Endothelial cell of umbilical vein (primary cell): ENCODE results near the gene STK17A. TPM values are rescaled to one million over a fixed set of nuclear protein-coding genes. Genes with fewer than 3 reads are reported as not detected.
A peak's percentile ranks its signal among the peaks of the same experiment; 100 is the strongest.

Experiments used
- BruUV-seq: library from RNA; stranded (reverse); fragments of 400-500 nt; replicated peaks from 2 replicates; lab custom pipeline; 2021; lab: Mats Ljungman, UMichigan
- CTCF ChIA-PET: fragments of 300-600, 350-600 bp; sonication (Branson Sonifier 250); formaldehyde crosslinking; loops from one replicate; lab custom pipeline; 2021; ENCODE audit warnings: antibody characterized with exemption, inconsistent platforms; lab: Charles Lee
- POLR2A ChIA-PET: fragments of 300-600, 350-600 bp; sonication (Branson Sonifier 250); formaldehyde crosslinking; loops from one replicate; lab custom pipeline; 2021; ENCODE audit warnings: antibody characterized with exemption, inconsistent platforms; lab: Charles Lee
- DNase-seq: peaks from one replicate; pipeline ENCODE4 v3.0.0-alpha.2; 2011; ENCODE audit warnings: low read depth, low spot score
- FAIRE-seq: peaks from 2 replicates; lab custom pipeline; 2011; peaks lifted over from hg19 to GRCh38; lab: Jason Lieb, UNC
- H2AFZ ChIP-seq: 2 replicates; pipeline ENCODE4 v1.6.0; 2012; ENCODE audit warnings: low read depth, low read length, control low read depth, inconsistent platforms
- H3K27ac ChIP-seq: 2 replicates; pipeline ENCODE4 v1.5.1; 2011; ENCODE audit warnings: low read depth, mild to moderate bottlenecking, control low read depth, low read length, moderate library complexity; ENCODE audit not compliant: insufficient read depth
- H3K27me3 ChIP-seq, 2 experiments: 2 replicates each; pipeline versions ENCODE4 v1.6.0 to v1.6.1; 2011; ENCODE audit warnings: low read length in 2 of 2, mixed read lengths in 1 of 2; ENCODE audit not compliant: control insufficient read depth in 2 of 2, insufficient read depth in 2 of 2
- H3K36me3 ChIP-seq, 2 experiments: 2 replicates in 1 of 2; 3 replicates in 1 of 2; pipeline ENCODE4 v1.5.1; 2011; ENCODE audit warnings: low read length in 2 of 2, mild to moderate bottlenecking in 1 of 2, moderate library complexity in 1 of 2; ENCODE audit not compliant: control insufficient read depth in 2 of 2, insufficient read depth in 2 of 2; ENCODE audit errors: extremely low read depth in 1 of 2
- H3K4me1 ChIP-seq: 3 replicates; pipeline ENCODE4 v1.5.1; 2011; ENCODE audit warnings: mild to moderate bottlenecking, low read length; ENCODE audit not compliant: control insufficient read depth, insufficient read depth; ENCODE audit errors: extremely low read depth
- H3K4me2 ChIP-seq: 2 replicates; pipeline ENCODE4 v1.6.1; 2011; ENCODE audit warnings: low read length, control low read depth, mixed read lengths; ENCODE audit not compliant: insufficient read depth
- H3K4me3 ChIP-seq, 3 experiments: fragments of 200-600 bp in 1 of 3; sonication (generic), shearing (Covaris generic) in 1 of 3; replicated peaks in 1 of 3; 2 replicates each; pipeline ENCODE4 v1.5.1; 2011 to 2016; ENCODE audit warnings: control low read depth in 3 of 3, low read length in 3 of 3, mild to moderate bottlenecking in 2 of 3, inconsistent platforms in 1 of 3, low read depth in 1 of 3, moderate library complexity in 1 of 3; ENCODE audit not compliant: insufficient read depth in 1 of 3
- H3K79me2 ChIP-seq: 2 replicates; pipeline ENCODE4 v1.6.0; 2012; ENCODE audit warnings: low read length, inconsistent platforms; ENCODE audit not compliant: control insufficient read depth, insufficient read depth
- H3K9ac ChIP-seq: replicated peaks from 2 replicates; pipeline ENCODE3; 2011; ENCODE audit warnings: low read length, control low read depth; ENCODE audit not compliant: insufficient read depth; ENCODE audit errors: extremely low read depth
- H3K9me1 ChIP-seq: replicated peaks from 3 replicates; pipeline ENCODE4 v1.6.0; 2011; ENCODE audit warnings: mild to moderate bottlenecking, low read length; ENCODE audit not compliant: control insufficient read depth, insufficient read depth; ENCODE audit errors: extremely low read depth
- H3K9me3 ChIP-seq: replicated peaks from 2 replicates; pipeline ENCODE4 v1.5.1; 2012; ENCODE audit warnings: low read length, inconsistent platforms; ENCODE audit not compliant: control insufficient read depth, insufficient read depth
- H4K20me1 ChIP-seq: replicated peaks from 2 replicates; pipeline ENCODE3; 2011; ENCODE audit warnings: mild to moderate bottlenecking, low read length; ENCODE audit not compliant: control insufficient read depth, insufficient read depth; ENCODE audit errors: extremely low read depth
- EZH2 ChIP-seq: IDR thresholded peaks from 2 replicates; pipeline ENCODE4 v1.6.1; 2012; ENCODE audit warnings: borderline replicate concordance, low read depth, mild to moderate bottlenecking, moderate library complexity, low read length, inconsistent platforms; ENCODE audit not compliant: severe bottlenecking
- FOS ChIP-seq: IDR thresholded peaks from 2 replicates; pipeline ENCODE4 v1.6.1; 2011; ENCODE audit warnings: mild to moderate bottlenecking, low read length, moderate library complexity, borderline replicate concordance; ENCODE audit not compliant: insufficient read depth
- GATA2 ChIP-seq: IDR thresholded peaks from 2 replicates; pipeline ENCODE4 v1.7.0; 2011; ENCODE audit warnings: low read depth, mild to moderate bottlenecking, moderate library complexity, mixed read lengths, low read length; ENCODE audit not compliant: insufficient read length, insufficient read depth
- JUN ChIP-seq: IDR thresholded peaks from 2 replicates; pipeline ENCODE4 v1.6.1; 2011; ENCODE audit warnings: borderline replicate concordance, low read depth; ENCODE audit not compliant: insufficient read length, insufficient read depth
- MYC ChIP-seq: IDR thresholded peaks from one replicate; pipeline ENCODE4 v1.6.1; 2011; ENCODE audit warnings: mild to moderate bottlenecking, low read depth, low read length
- POLR2A ChIP-seq: IDR thresholded peaks from 2 replicates; pipeline ENCODE4 v1.6.1; 2012; ENCODE audit warnings: low read depth, mild to moderate bottlenecking, control low read depth, low read length
- POLR2AphosphoS5 ChIP-seq: IDR thresholded peaks from 2 replicates; pipeline ENCODE4 v1.6.1; 2012; ENCODE audit warnings: low read depth, mild to moderate bottlenecking, control low read depth, low read length, moderate library complexity; ENCODE audit not compliant: insufficient read depth
- dilution Hi-C: fragments of 300-500 bp; cut with MboI; formaldehyde crosslinking; loops from one replicate; pipeline ENCODE4 v1.15.0; 2019; ENCODE audit warnings: low sequenced_read_pairs; ENCODE audit not compliant: extremely low pct_ligation_motif_present
- intact Hi-C: fragments of 100-400 bp; cut with micrococcal nuclease; formaldehyde crosslinking; loops from one replicate; pipeline ENCODE4 v1.10.0; 2022
- polyA plus RNA-seq, 4 experiments: library from polyadenylated mRNA; depleted of rRNA in 3 of 4; stranded (reverse) in 3 of 4; unstranded in 1 of 4; fragments of >200 nt; gene quantifications; 2 replicates each; pipeline versions ENCODE4 v1.2.1 to v1.2.3, GENCODE V29; 2011 to 2012; ENCODE audit warnings: missing spikeins in 1 of 4
- total RNA-seq: library from RNA; stranded (reverse); gene quantifications from 2 replicates; pipeline ENCODE4 v1.2.3, GENCODE V29; 2021
- TF ChIP-seq, protein P1 (sequence below), 2 donors: IDR thresholded peaks; 1 replicate in 1 of 2; 2 replicates in 1 of 2; pipeline ENCODE4 v1.5.1; 2011; ENCODE audit warnings: low read length in 2 of 2, mild to moderate bottlenecking in 2 of 2, moderate library complexity in 2 of 2, control low read depth in 1 of 2, inconsistent platforms in 1 of 2, low read depth in 1 of 2; ENCODE audit not compliant: insufficient read depth in 1 of 2; ENCODE audit errors: extremely low read depth in 1 of 2
- TF ChIP-seq, protein P2 (sequence below): IDR thresholded peaks from 2 replicates; pipeline ENCODE4 v1.6.1; 2011; ENCODE audit not compliant: insufficient read depth, insufficient read length

Gene STK17A
- total and polyA plus RNA-seq, 2 donors (not counting 3 experiments of a cell fraction or from before 2014, with no cell fraction given) = 11.7 to 58.8 TPM

DNA sequence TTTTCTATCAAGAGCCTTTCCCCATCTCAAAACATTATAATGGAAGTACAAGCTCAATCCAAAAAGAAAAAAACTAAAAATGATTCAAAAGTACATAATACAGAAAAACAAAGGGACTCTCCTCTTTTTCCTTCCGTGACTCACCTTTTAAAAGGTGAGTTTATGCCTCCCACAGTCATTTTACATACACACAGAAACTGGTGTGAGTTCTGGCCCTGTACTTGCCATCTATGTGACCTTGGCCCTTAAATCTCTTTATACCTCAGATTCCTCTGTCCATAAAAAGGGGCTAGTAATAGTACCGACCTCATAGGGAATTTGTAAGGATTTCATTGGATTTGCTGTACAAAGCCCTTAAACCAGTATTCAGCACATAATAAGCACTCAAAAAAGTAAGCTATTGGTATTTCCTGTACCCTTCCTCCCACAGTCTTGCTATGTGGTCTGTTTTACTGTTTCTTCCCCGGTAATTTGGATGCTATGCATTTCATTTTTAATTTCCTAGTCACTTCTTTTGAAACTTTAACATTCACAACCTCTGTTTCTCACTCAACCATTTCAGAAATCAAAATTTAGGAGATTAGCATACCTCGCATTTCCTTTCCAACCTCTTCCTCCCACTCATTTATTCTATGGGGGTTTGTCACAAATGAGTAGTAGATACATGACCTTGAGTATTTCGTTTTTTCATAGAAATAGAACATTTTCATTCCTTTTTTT lies 39.0 kb downstream of the STK17A start:
- ChIA-PET POLR2A (interaction anchor here (3.1 kb wide), 1 partner anchor 39 kb away, joined by 12 read pairs; the partner anchor contains the start of gene STK17A), CTCF (interaction anchor here (0.7 to 5.3 kb wide), 10 partner anchors 8 to 78 kb away, joined by 3 to 29 read pairs (median 4); partner anchors contain the start of gene STK17A)
- FAIRE-seq (no peak), DNase-seq (peak; percentile 11)
- Histone ChIP-seq H3K27me3 (no peaks in the 10 kb centered on the region), H3K9me3 (no peaks in the 10 kb centered on the region), H3K27ac (no peak overlapping the region), H2AFZ (no peak overlapping the region), H3K9me1 (no peaks in the 10 kb centered on the region), H3K4me1 (peaks cover 5% of the 10 kb centered on the region), H4K20me1 (no peaks in the 10 kb centered on the region), H3K79me2 (peaks cover 81% of the 10 kb centered on the region), H3K4me3 (no peak overlapping the region), H3K9ac (no peak overlapping the region), H3K36me3 (peaks cover 14% of the 10 kb centered on the region in 2 experiments), H3K4me2 (no peak overlapping the region)
- dilution Hi-C loops = no loop called here
- no TSS peak for BruUV-seq
- intact Hi-C loops = no loop called here
- TF ChIP-seq MYC (no peak), POLR2A (no peak), EZH2 (no peak), JUN (no peak), POLR2AphosphoS5 (no peak), FOS (no peak), GATA2 (no peak)
- TF ChIP-seq, protein P1, sequence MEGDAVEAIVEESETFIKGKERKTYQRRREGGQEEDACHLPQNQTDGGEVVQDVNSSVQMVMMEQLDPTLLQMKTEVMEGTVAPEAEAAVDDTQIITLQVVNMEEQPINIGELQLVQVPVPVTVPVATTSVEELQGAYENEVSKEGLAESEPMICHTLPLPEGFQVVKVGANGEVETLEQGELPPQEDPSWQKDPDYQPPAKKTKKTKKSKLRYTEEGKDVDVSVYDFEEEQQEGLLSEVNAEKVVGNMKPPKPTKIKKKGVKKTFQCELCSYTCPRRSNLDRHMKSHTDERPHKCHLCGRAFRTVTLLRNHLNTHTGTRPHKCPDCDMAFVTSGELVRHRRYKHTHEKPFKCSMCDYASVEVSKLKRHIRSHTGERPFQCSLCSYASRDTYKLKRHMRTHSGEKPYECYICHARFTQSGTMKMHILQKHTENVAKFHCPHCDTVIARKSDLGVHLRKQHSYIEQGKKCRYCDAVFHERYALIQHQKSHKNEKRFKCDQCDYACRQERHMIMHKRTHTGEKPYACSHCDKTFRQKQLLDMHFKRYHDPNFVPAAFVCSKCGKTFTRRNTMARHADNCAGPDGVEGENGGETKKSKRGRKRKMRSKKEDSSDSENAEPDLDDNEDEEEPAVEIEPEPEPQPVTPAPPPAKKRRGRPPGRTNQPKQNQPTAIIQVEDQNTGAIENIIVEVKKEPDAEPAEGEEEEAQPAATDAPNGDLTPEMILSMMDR (IDR thresholded peaks at IDR 0.05; ENCODE audit: extremely low read depth in 1 of 2, insufficient read depth in 1 of 2, low read depth in 1 of 2, low read length in 2 of 2) = no peak
- TF ChIP-seq, protein P2, sequence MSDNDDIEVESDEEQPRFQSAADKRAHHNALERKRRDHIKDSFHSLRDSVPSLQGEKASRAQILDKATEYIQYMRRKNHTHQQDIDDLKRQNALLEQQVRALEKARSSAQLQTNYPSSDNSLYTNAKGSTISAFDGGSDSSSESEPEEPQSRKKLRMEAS = no peak
